HEK293T (cell line): ENCODE data around the gene CACNG8.

ENCODE experiments used
- ARNT ChIP-seq: fragments of 450-650 bp; IDR thresholded peaks from 2 replicates; pipeline ENCODE4 v1.6.1; 2017; ENCODE audit warnings: mild to moderate bottlenecking
- BHLHE40 ChIP-seq: fragments of 450-650 bp; IDR thresholded peaks from 2 replicates; pipeline ENCODE4 v1.6.1; 2016; ENCODE audit warnings: mild to moderate bottlenecking, moderate library complexity, borderline replicate concordance
- FOXA1 ChIP-seq: fragments of 450-650 bp; IDR thresholded peaks from 2 replicates; pipeline ENCODE4 v1.6.1; 2016; ENCODE audit warnings: mild to moderate bottlenecking
- HDGF ChIP-seq: fragments of 450-650 bp; IDR thresholded peaks from 2 replicates; pipeline ENCODE4 v1.6.1; 2017; ENCODE audit warnings: antibody characterized with exemption, borderline replicate concordance
- L3MBTL2 ChIP-seq: fragments of 450-650 bp; conservative IDR thresholded peaks from 2 replicates; pipeline ENCODE4 v1.6.1; 2016; ENCODE audit warnings: mild to moderate bottlenecking
- NFRKB ChIP-seq: fragments of 450-650 bp; IDR thresholded peaks from 2 replicates; pipeline ENCODE4 v1.6.1; 2016; ENCODE audit warnings: mild to moderate bottlenecking, moderate library complexity
- PKNOX1 ChIP-seq: fragments of 450-650 bp; IDR thresholded peaks from 2 replicates; pipeline ENCODE4 v1.6.1; 2016
- SP1 ChIP-seq: fragments of 450-650 bp; IDR thresholded peaks from 2 replicates; pipeline ENCODE4 v1.6.1; 2017
- ZNF384 ChIP-seq: fragments of 450-650 bp; IDR thresholded peaks from 2 replicates; pipeline ENCODE4 v1.6.1; 2016

DNA sequence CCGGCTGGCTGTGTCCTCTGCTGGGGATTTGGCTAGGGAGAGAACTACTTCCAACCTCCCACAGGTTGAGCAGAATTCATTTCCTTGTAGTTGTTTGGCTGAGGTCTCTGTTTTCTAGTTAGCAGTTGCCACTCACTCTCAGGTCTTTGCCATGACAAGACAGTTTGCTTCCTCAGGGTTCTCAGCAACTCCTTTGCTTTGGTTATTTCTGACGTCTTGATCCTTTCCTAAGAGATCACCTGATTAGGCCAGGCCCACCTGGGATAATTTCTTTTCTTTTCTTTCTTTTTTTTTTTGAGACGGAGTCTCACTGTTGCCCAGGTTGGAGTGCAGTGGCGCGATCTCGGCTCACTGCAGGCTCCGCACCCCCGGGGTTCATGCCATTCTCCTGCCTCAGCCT, 9.4 kb upstream of the CACNG8 start:
- TF ChIP-seq SP1 (no peak), BHLHE40 (no peak), ZNF384 (no peak), NFRKB (no peak), FOXA1 (no peak), ARNT (no peak), HDGF (no peak), L3MBTL2 (no peak), PKNOX1 (no peak)
